Measurements from ENCODE around the gene TRMT2A.

Gene TRMT2A

DNA sequence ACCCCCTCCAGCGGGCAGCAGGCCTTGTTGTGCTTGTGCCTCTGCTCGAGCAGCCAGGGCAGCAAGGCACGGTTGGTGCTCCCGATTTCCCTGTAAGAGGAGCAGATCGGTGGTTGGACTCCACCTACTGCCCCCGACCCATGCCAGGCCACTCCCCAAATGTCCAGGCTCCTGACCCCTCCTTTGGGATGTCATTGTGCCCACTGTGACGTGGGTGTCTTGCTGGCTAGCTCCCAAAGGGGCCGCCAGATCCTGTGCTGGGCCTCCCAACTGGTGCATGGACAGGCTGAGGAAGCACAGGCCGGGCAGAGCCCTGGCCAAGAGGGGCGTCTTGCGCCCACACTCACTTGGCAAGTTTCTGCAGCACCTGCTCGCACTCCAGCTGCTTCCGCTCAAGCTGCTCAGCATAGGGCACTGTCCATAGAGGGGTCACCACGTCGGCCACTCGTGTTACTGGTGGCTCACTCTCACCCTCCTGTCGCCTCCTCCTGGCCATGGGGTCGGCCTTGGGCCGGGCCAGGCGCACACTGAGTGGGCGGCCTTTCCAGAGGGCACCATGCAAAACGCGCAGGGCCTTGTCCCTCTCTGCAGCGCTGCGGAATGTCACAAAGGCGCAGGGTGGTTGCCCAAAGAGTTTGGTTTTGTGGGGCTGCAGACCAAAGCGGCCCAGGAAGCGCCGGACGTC is 1.2 kb downstream of the TRMT2A start, which contains the start of gene RANBP1:
Gene RANBP1 (plus strand): TSS at position 414 of the 685 bp plus-strand sequence. CDS start 81 bp downstream, at position 495.
- no peak for DNase-seq

DNA sequence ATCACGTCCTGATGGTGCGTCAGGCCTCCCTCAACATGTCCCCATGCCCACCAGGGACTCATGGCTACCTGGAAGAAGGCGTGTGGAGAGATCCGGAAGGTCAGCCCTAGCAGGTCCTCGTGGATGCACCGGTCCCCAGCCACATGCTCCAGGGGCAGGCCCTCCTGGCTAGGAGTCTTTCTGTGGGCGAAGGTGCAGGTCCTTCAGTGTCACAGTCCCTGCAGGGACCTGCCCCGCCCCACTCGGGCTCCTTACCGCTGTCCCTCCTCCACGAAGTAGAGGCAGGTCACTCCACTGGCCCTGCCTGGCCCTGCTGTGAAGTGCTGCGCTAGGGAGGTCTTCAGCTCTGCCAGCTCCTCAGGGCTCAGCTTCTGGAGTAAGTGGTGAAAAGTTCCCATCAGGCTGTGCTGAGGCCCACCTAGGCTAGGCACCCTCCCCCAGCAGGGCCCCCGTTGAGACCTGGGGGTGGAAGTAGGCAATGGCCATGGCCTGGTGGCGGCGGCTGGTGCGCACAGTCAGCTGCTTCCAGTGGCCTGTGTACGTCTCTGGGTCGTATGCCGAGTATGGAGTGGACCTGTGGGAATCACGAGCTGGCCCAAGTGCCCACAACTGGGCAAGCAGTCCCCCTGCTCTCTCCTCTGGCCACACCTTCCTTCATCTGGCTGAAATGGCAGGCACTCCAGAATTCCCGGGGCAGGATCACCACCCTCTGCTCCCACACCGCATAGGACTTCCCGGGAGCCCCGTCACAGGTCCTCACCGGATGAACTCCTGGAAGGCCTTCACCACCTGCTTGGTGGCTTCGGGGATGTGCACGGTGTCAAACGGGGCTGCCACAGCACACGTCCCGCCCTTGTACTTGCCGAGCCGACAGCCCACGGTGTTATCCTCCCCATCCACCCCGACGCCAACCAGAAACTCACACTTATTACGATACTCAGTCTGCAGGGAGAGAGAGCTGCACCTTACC is 2.2 kb downstream of the TRMT2A start:
- DNase-seq = no peak

DNA sequence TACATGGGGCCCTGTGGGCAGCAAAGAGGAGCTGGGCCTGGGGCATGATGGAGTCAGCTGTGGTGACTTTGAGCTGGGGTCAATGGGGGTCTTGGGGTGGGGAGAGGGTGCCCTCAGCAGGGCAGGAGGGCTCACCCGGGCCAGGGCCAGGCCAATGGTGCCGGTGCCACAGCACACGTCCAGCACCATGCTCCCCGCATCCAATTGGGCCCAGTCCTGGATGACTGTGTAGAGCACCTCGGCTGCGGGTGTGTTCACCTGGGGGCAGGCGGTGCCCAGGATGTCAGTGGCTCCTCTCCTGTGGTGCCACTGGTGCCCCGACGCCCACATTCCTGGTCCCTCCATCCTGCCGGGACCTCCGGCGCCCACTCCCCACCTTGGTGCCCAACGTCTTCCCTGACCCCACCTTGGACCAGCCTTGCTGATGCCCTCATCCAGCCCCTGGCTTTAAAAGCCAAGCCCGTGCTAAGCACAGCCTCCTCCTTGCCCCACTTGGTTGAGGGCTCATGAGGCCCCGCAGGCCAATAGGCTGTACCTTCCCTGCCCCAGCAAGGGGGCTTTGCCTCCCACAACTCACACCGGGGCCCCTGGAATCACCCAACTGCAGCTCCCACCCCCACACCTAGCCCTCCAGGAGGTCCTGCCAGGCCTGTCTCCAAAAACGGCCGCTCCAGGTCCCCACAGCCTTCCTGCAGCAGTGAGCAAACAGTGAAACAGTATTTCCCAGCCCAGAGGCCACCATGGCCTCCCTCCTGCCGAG is 3.3 kb downstream of the TRMT2A start:
- DNase-seq = no peak

DNA sequence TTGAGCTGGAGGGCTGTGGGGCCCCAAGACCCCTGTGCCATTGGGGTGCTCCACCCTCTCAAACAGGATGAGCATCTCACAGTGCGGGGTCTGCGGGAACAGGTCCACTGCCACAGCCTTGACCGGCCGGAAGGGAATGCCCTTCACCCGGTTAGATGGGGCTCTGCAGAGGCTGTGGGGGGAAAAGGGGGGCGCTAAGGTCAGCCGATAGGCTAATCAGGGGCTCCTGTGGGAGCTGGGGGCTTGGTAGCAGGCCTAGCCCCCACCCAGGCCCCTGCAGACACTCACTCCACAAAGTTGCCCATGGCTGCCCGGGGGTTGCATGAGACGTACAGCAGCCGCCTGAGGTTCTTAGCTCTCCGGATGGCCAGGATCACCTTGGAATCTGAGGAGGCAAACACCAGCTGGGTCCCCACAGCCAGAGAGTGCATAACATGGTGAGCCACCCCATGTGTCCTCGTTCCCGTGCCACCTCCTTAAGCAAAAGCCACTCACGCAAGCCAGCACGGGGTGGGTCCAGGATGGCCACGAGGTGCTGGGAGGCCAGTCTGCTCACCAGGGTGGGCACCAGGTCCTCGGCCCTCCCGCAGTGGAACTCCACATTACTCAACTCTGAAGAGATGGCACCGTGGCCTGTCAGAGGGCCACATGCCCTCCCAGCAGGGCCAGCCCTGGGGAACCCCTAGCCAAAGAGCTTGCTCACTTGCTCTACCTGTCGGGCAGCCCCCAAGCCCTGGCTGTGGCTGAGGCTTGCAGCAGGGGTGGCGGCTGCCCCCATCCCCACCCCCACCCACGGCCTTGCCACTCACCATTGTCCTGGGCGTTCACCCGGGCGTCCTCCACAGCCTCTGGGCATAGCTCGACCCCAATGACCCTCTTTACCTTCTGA is 4.2 kb downstream of the TRMT2A start:
- no peak for DNase-seq

DNA sequence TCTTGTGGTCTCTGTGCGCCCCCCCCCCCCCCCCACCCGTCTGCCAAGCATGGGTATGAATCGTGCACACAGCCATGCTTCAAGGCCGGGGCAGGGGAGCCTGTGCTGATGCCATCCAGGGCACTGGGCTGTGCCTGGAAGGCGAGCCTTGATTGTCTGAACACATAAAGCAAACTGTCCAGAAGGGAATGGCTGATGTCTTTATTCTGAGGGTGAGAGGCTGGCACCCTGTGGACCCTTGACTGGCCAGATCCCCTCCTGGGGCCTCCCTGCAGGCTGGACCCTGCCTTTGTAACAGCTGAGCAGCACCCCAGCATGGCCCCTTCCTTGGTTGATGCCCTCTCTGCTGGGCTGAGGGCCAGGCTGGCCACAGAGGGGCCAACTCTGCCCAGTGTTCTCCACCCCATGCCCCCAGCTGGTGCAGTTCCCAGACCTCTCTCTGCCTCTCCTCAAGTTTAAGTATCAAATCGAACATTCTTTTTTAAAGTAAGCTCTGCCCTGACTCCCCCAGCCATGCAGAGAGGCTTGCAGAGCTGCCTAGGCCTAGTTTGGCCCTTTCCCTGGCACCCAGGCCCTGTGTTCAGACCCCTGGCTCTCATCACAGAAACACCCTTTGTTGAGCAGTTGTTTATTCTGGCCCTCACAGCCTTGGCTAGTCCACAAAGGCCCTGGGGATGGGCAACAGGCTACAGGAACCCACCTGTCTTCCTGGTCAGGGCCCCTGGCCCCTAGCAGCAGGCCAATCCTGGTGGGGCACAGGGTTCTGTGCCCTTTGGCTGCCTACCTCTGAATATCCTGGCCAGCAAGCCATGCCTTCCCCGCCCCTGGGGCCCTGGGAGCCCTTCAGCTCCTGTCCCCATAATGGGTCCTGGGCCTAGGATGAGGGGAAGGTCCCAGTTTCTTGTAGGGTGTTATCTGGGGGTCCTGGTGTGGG is 5.1 kb downstream of the TRMT2A start:
- DNase-seq = no peak

DNA sequence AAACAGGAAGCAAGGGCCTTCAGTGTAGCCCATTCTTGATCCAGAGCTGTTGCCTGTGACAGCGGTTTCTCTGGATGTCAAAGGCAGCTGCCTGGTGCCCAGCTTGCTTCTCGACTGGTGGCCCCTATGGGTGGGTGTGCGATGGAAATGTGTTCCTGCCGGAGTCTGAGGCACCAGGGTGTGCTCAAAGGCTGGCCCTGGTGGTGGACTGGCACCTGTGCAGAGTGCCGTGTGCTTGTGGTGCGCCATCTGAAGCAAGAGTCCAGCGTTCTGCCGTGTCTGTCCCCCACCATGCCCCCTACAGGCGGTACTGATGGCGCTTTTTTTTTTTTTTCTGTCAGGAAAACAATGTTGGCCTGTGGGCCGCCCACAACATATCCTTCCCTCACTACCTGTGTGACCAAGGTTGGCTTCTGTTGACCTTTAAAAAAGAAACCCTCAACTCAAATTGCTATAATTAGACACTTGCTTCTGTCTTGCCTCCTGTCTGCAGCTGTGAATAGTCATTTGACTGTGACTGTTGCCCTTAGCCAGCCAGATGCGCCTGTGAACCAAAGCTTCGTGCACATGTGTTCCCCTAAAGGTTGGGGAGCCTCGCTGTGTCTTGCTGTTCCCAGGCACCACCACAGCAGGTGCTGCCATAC is 5.9 kb downstream of the TRMT2A start:
- no peak for DNase-seq

DNA sequence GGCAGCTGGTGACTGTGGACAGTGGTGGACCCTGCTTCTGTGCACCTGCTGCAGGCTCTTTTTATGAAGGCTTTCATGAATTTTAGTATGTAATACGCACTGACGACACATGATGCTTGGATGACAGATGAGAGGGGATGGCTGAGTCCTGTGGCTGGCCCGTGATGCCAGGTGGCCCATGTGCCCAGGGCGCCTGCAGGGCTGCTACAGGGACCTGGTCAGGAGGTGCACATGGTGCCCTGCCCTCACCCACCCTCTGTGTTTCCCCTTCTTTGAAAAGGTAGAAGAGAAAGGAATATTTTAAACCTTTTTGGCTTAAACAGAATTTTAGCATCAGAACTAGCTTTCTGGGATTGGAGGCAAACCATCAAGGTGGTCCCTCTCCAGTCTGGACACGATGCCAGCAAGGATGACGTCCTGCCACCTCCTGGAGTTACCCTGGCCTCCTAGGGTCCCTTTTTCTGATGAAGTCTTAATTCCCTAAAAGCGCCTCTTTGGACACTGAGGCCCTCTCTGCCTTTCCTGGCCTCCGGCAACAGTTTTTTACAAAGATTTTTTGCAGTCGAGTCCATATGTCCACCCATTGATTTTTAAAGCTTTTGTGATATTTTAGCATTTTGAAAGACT is 6.6 kb downstream of the TRMT2A start:
- no peak for DNase-seq

DNA sequence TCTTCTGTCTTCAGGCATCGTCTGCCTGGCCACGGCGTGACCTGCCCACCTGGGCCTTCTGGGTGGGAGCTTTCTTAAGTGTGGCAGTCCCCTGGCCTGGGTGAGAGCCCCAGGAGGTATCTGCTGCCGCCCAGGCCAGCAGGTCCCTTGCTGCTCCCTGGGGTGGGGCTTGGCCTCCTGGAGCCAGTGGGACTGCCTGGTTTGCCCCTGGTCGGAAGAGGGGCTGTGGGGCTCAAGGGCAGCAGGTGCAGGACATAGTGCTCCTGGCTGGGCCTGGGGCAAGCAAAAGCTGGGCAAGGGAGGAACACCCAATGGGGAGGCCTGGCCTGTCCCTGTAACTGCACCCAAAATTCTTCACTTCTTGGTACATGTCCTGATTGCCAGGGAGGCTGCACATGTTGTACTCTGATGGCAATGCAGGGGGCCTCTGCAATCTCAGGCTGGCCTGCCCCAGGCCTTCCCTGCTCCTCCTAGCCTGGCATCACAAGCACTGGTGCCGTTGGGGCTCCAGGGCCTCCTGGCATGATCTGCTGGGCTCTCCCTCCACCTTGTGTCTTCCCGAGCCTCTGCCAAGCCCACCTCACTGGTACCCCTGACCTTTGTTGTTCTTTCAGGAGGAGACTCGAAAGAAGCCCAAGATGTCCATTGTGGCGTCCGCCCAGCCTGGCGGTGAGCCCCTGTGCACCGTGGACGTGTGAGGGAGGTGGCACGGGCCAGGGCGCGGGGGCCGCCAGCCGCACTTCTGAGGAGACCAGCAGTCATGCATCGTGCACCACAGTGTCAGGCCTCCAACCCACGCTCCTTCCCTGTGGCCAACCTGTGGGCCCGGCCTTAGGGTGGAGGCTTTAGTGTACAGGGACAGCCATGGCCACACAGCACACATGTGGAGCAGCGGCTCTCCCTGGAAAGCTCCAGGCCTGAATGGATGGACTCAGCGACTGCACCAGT is 7.3 kb downstream of the TRMT2A start:
- DNase-seq = no peak

DNA sequence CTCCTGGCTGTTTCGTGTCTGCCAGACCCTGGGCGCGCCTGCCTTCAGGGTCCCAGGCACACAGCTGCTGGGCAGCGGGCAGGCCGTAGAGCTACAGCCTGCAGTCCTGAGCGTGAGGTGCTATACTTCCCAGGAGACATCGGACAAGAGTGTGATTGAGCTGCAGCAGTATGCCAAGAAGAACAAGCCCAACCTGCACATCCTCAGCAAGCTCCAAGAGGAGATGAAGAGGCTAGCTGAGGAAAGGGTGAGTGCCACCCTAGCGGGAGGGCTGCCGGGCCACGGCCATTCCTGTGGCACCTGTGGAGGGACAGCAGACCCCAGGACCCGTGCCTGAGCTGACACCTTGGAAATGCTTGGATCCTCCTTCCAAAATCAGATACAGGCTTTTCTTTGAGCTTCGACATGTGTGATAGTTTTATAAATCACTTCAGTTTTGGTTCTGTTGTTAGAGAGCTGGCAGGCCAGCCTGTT is 8.2 kb downstream of the TRMT2A start:
- DNase-seq = no peak

DNA sequence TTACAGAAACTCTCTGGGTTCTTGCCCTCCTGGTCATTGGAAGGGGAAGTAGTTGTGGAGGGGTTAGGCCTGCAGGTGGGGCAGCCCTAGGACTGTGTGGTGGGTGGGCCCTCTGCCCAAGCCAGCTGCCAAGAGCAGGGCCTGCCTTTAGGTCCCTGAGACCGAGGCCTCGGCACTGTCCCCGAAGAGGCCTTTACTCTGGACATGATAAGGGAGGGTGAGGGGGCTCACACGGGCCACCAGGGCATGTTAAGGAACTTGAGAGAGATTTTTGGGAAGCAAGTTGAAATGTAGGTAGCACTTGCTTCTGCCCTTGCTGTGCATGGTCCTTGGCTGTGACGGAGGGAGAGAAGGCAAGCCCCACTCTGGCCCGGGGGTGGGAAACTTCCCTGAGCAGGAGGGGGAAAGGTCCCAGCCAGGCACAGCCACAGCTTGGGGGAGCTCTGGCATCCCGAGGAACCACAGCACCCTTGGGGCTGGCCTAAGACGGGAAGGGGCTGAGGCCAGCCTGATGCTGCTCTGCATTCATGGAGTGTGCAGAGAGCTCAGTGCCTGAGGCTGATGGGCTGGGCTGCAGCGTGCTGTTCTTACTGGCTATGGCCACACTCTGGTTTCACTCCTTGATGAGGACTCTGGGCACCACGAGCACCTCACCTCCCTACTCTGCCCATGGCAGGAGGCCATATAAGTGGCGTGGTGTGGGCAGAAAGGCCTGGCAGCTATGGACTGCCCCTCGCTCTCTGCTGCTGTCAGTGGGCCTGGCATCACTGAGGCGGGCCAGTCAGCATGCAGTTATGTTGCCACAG is 8.9 kb downstream of the TRMT2A start:
- no peak for DNase-seq

DNA sequence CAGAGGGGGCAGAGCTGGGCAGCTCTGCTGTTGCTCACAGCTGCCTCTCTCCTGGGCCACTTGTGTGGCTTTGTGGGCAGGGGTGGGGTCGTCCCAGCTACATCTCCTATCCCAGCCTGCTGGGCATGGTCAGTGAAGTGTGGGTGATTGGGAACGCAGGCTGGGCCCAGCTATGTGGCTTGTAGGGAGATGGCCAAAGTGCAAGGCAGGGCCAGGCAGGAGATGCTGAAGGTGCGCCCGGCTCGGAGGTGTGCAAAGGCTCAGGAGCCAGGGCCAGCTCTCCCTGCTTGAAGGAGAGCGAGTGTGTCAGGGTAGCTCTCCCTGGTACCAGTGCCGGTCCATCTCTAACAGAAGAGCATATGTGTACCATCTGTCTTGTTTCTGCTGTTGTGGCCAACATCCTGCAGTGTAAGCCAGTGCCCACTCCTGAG is 9.5 kb downstream of the TRMT2A start:
- DNase-seq = no peak

DNA sequence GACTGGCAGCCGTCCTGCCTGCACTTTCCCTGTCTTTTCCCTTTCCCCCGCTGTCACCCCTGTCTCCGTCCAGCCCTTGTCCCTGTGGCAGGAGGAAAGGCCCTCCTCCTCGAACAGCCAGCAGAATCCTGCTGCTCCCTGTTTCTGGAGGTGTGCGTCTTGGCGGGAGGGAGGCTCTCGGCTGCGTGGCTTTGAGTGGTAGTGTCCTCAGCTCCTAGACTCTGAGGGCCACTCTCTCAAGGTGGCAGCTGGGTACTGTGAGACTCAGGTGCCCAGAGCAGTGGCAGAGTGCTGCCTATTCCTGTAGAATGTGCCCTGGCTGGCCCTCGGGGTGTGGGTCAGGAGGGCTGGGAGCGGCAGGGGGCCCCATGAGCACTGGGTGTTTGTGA is 10.2 kb downstream of the TRMT2A start:
- DNase-seq = no peak

DNA sequence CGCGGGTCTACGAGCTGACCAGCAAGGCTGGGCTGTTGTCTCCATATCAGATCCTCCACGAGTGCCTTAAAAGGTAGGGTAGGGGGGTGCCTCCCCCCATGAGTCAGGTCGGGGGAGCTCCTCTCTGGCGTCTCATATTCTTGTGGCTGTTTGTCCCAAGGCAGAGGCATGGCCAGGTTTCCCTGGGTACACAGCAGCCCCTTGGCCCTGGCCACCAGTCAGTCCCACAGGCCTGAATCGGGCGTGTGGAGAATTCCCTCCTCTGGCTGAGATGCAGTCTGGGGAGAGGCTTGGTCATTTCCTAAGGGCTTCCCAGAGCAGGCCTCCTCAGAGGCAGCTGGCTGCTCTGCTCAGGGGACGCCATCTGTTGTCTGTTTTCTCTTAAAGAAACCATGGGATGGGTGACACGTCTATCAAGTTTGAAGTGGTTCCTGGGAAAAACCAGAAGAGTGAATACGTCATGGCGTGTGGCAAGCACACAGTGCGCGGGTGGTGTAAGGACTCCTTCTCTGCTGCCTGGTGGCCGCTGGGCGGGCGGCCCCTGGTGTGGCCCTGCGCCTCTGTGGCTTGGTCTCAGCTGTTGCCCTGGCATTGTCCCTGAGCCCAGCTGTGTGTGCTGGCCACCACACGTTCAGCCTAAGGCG is 10.7 kb downstream of the TRMT2A start:
- no peak for DNase-seq

DNA sequence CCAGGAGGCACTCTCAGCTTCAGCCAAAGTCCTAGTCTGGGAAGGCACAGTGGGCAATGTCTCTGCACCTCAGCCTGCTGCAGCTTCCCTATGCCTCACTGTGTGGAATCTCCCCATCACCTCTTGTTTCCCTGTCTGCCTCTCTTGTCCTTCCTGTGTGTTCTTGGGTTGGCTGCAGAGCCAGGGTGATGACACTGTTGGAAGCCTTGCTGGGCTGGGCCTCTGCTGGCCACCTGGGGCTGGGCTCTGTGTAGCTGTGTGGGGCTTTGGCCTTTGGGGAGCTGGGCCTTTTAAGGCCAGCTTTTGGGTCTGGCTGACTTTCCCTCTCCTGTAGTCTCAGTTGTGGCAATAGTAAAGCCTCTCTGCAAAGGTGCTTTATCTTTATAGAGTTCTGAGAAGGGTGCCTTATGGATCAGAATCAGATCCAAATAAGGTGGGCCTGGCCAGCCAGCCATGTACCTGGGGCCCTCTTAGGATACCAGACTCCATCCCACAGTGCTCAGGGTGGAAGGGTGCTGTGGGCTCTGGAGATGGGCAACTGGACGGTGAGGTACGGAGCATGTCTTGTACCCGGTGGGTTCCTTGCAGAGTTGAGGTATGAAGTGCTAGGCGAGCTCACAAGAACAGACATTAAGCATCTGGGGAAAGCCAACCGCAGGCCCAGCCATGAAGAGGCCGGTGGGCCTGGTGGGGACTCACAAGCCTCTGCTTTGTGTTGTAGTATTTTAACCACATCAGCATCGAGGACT is 11.4 kb downstream of the TRMT2A start:
- no peak for DNase-seq

DNA sequence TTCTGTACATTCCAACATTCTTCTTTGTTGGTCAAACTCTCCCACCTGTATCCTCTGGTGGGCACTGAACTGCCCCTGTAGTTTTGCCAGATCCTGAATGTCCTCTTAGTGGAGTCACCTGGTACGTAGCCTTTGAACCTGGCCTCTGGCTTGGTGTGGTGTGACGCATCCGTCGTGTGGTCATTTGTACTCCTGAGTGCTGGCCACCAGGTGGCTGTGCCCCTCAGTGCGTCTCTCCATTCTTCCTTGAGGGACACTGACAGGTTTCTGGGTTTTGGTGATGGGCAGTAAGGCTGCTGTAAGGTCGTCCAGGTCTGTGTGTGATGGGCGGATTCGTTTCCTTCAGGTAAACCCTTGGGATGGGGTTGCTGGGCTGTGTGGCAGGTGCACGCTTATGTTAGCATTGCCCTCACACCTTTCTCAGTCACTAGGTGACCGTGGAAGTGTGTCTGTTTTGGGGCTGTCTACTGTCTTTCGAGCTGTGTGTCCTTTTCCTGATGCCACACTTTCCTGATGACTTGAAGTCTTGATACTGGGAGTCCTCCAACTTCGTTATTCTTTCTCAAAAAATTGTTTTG is 14.7 kb downstream of the TRMT2A start:
- no peak for DNase-seq

DNA sequence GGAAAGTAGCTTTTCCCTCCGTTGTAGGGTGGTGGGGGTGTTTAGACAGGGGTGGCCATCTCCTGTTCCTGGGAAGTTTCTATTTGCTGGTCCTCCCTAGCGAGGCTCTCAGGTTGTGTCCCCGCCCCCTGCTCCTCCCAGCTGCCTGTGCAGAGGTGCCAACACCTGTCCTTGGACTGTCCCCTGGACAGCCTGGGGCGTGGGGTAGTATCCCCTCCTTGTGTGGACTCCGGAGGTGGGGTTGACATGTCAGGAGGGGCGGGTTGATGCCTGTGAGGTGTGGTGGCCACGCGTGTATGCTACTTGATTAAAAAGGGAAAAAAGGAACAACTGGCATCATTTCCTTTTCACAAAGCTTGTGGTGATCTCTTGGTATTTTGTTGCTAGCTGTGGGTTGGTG is 15.4 kb downstream of the TRMT2A start:
- DNase-seq = no peak
